ENCODE data around the gene SCAMP5.

DNA sequence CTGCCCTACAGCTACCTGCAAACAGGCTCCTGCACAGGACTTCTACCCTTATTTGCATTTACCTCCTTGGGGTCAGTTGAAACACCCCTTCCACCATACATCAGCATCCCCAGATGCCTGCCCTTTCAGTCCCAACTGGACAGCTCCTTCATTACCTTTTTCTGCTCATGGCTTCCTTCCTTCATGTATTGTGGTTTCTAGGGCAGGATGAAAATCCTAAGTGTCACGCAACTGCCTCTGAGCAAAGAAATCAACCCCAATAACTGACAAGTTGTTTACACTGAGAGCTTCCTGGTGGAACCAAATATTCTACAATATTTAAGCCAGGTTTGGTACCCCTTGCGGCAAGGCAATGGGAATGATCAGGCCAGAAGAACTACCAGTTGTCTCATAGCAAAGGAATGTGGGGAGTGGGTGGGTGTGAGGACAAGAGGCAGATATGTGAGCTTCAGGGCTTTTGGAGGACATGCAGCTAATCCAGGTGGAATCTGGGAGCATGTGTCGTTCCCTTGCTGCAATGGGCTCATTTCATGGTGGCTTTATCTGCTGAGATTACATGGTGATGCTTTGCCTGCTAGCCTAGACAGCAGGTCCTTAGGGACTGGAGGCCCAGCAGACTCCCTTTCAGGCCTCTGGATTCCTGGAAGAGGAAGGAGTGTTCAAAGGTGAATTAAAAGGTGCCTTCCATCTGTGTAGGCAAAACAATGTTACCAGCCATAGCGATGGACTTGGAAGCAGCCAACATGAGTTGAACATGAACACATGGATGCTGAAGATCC is 63.0 kb downstream of the SCAMP5 start:
- TF ChIP-seq, protein P1, sequence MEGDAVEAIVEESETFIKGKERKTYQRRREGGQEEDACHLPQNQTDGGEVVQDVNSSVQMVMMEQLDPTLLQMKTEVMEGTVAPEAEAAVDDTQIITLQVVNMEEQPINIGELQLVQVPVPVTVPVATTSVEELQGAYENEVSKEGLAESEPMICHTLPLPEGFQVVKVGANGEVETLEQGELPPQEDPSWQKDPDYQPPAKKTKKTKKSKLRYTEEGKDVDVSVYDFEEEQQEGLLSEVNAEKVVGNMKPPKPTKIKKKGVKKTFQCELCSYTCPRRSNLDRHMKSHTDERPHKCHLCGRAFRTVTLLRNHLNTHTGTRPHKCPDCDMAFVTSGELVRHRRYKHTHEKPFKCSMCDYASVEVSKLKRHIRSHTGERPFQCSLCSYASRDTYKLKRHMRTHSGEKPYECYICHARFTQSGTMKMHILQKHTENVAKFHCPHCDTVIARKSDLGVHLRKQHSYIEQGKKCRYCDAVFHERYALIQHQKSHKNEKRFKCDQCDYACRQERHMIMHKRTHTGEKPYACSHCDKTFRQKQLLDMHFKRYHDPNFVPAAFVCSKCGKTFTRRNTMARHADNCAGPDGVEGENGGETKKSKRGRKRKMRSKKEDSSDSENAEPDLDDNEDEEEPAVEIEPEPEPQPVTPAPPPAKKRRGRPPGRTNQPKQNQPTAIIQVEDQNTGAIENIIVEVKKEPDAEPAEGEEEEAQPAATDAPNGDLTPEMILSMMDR (IDR thresholded peaks at IDR 0.05), result no peak
- TF ChIP-seq POLR2A (IDR thresholded peaks at IDR 0.05; ENCODE audit: low read depth), result no peak

Data from esophagus muscularis mucosa (tissue), 3 donors.